WERI-Rb-1 (cell line): Measurements from ENCODE around the gene FITM2.

Source experiments
- DNase-seq: peaks from one replicate; pipeline ENCODE4 v3.0.0-alpha.2; 2020
- H3K27ac ChIP-seq: fragments of 250-450 bp; sonication (Bioruptor Pico); 2 replicates; pipeline ENCODE4 v1.5.1; 2020; ENCODE audit warnings: mild to moderate bottlenecking, moderate library complexity
- H3K27me3 ChIP-seq: fragments of 250-450 bp; sonication (Bioruptor Pico); 2 replicates; pipeline ENCODE4 v1.5.1; 2021; ENCODE audit warnings: mild to moderate bottlenecking, low read depth, moderate library complexity; ENCODE audit not compliant: insufficient read depth, severe bottlenecking
- H3K36me3 ChIP-seq: fragments of 250-450 bp; sonication (Bioruptor Pico); 2 replicates; pipeline ENCODE4 v1.5.1; 2020; ENCODE audit warnings: mild to moderate bottlenecking, moderate library complexity
- H3K4me3 ChIP-seq: 2 replicates; pipeline ENCODE4 v1.5.1; 2011; ENCODE audit warnings: low read depth, mild to moderate bottlenecking, control low read depth, low read length
- H3K9me3 ChIP-seq: fragments of 250-450 bp; sonication (Bioruptor Pico); 2 replicates; pipeline ENCODE4 v1.5.1; 2021; ENCODE audit warnings: mild to moderate bottlenecking, moderate library complexity; ENCODE audit not compliant: severe bottlenecking
- CTCF ChIP-seq: IDR thresholded peaks from 2 replicates; pipeline ENCODE4 v1.5.1; 2011; ENCODE audit warnings: low read depth, mild to moderate bottlenecking, control low read depth, inconsistent platforms, low read length

FITM2 gene

GRCh38 chr20:44356353-44356723, 45.3 kb upstream of the FITM2 start:
- Histone ChIP-seq H3K9me3 (no peaks in the 10 kb centered on the region), H3K27me3 (no peaks in the 10 kb centered on the region), H3K36me3 (no peaks in the 10 kb centered on the region), H3K4me3 (no peak overlapping the region), H3K27ac (no peak overlapping the region)
- no peak for DNase-seq
- TF ChIP-seq CTCF, result no peak

GRCh38 chr20:44355498-44356352, 44.7 kb upstream of the FITM2 start, which contains the start of gene HNF4A:
TSS of gene HNF4A (plus strand) at chr20:44355699. CDS start at chr20:44355805, 106 bp downstream.
- Histone ChIP-seq H3K27me3 (no peaks in the 10 kb centered on the region), H3K27ac (no peak within 1 kb of the TSS), H3K36me3 (no peaks in the 10 kb centered on the region), H3K9me3 (no peaks in the 10 kb centered on the region), H3K4me3 (no peak within 1 kb of the TSS)
- no peak for TF ChIP-seq CTCF
- DNase-seq, result peak; percentile 14

- H3K4me3 ChIP-seq, result no peak overlapping the region
- no peaks in the 10 kb centered on the region for H3K36me3 ChIP-seq
- no peak for DNase-seq
- no peaks in the 10 kb centered on the region for H3K9me3 ChIP-seq
- TF ChIP-seq CTCF, result no peak
- H3K27me3 ChIP-seq, result no peaks in the 10 kb centered on the region
- H3K27ac ChIP-seq, result no peak overlapping the region
Observed at GRCh38 chr20:44354979-44355497, 44.0 kb upstream of the FITM2 start.

GRCh38 chr20:44350567-44350966, 39.6 kb upstream of the FITM2 start:
- Histone ChIP-seq H3K4me3 (no peak overlapping the region), H3K9me3 (no peaks in the 10 kb centered on the region), H3K27ac (no peak overlapping the region), H3K36me3 (no peaks in the 10 kb centered on the region), H3K27me3 (no peaks in the 10 kb centered on the region)
- no peak for DNase-seq
- TF ChIP-seq CTCF, result no peak

GRCh38 chr20:44349349-44349748, 38.3 kb upstream of the FITM2 start:
- H3K27me3 ChIP-seq, result no peaks in the 10 kb centered on the region
- H3K9me3 ChIP-seq, result no peaks in the 10 kb centered on the region
- H3K4me3 ChIP-seq, result no peak overlapping the region
- DNase-seq, result no peak
- no peaks in the 10 kb centered on the region for H3K36me3 ChIP-seq
- TF ChIP-seq CTCF, result no peak
- H3K27ac ChIP-seq, result no peak overlapping the region

- DNase-seq, result no peak
- Histone ChIP-seq H3K9me3 (no peaks in the 10 kb centered on the region), H3K36me3 (no peaks in the 10 kb centered on the region), H3K4me3 (no peak overlapping the region), H3K27ac (no peak overlapping the region), H3K27me3 (no peaks in the 10 kb centered on the region)
- TF ChIP-seq CTCF, result no peak
Observed at GRCh38 chr20:44348168-44348659, 37.2 kb upstream of the FITM2 start.
